Measurements from ENCODE around the gene LCN15. TPM values are rescaled to one million over a fixed set of nuclear protein-coding genes. Genes with fewer than 3 reads are reported as not detected.

LCN15 gene
- total RNA-seq, 2 donors from 2014 or later, result 0.63 to 1.4 TPM

- no peak overlapping the region for H3K4me3 ChIP-seq
- H3K36me3 ChIP-seq, result no peaks in the 10 kb centered on the region
- no peak overlapping the region for H3K27ac ChIP-seq
- no peak for DNase-seq (ENCODE audit: low spot score)
- H3K4me1 ChIP-seq, result peaks cover 0 to 62% of the 10 kb centered on the region in 2 donors
- no peak for TF ChIP-seq CTCF (IDR thresholded peaks at IDR 0.05)
- peaks cover 0 to 7% of the 10 kb centered on the region in 2 donors for H3K27me3 ChIP-seq
- no peaks in the 10 kb centered on the region for H3K9me3 ChIP-seq
These were observed 30.7 kb upstream of the LCN15 start for GRCh38 chr9:136795000-136795348.

- no peak for TF ChIP-seq CTCF (IDR thresholded peaks at IDR 0.05)
- H3K4me3 ChIP-seq, result no peak overlapping the region
- no peak for DNase-seq (ENCODE audit: low spot score)
- H3K27me3 ChIP-seq, result peaks cover 0 to 3% of the 10 kb centered on the region in 2 donors
- no peak overlapping the region for H3K27ac ChIP-seq
- H3K4me1 ChIP-seq, result peaks cover 0 to 62% of the 10 kb centered on the region in 2 donors
- H3K36me3 ChIP-seq, result no peaks in the 10 kb centered on the region
- no peaks in the 10 kb centered on the region for H3K9me3 ChIP-seq
These were observed 30.1 kb upstream of the LCN15 start for GRCh38 chr9:136794281-136794999.

GRCh38 chr9:136793086-136793946 is 29.0 kb upstream of the LCN15 start:
- Histone ChIP-seq H3K4me1 (peaks cover 0 to 65% of the 10 kb centered on the region in 2 donors), H3K27ac (no peak overlapping the region)
- no peak for TF ChIP-seq CTCF (IDR thresholded peaks at IDR 0.05)

GRCh38 chr9:136792321-136793085 is 28.2 kb upstream of the LCN15 start:
- no peaks in the 10 kb centered on the region for H3K36me3 ChIP-seq
- no peak for DNase-seq (ENCODE audit: low spot score)
- H3K4me3 ChIP-seq, result peak overlapping the region in 1 of 2 donors; percentile 85
- H3K27me3 ChIP-seq, result no peaks in the 10 kb centered on the region
- no peak for TF ChIP-seq CTCF (IDR thresholded peaks at IDR 0.05)
- H3K4me1 ChIP-seq, result peaks cover 0 to 69% of the 10 kb centered on the region in 2 donors
- H3K27ac ChIP-seq, result peak overlapping the region in 1 of 2 donors; percentile 98
- H3K9me3 ChIP-seq, result no peaks in the 10 kb centered on the region

More at GRCh38 chr9:136793086-136793946, 29.0 kb upstream of the LCN15 start:
- H3K9me3 ChIP-seq, result no peaks in the 10 kb centered on the region
- no peaks in the 10 kb centered on the region for H3K36me3 ChIP-seq
- no peaks in the 10 kb centered on the region for H3K27me3 ChIP-seq
- no peak overlapping the region for H3K4me3 ChIP-seq
- DNase-seq (ENCODE audit: low spot score), result no peak

- Histone ChIP-seq H3K4me1 (peaks cover 0 to 62% of the 10 kb centered on the region in 2 donors), H3K27me3 (no peaks in the 10 kb centered on the region), H3K4me3 (peak overlapping the region; percentile 70 to 85), H3K27ac (peak overlapping the region; percentile 97 to 98), H3K9me3 (no peaks in the 10 kb centered on the region), H3K36me3 (no peaks in the 10 kb centered on the region)
- DNase-seq (ENCODE audit: low spot score), result no peak
- TF ChIP-seq CTCF (IDR thresholded peaks at IDR 0.05), result peak; percentile 93 to 95
These were observed 27.4 kb upstream of the LCN15 start for GRCh38 chr9:136791516-136792276.

Data from right atrium auricular region (tissue), 2 donors.